ENCODE data around the gene GTF2H1. TPM values are rescaled to one million over a fixed set of nuclear protein-coding genes. Genes with fewer than 3 reads are reported as not detected.

The GTF2H1 gene
- total RNA-seq, 1 donor from 2014 or later, result 43.9 TPM

- Mint-ChIP-seq H3K27ac (no peak overlapping the region), H3K4me3 (ENCODE audit: low read depth) (no peak overlapping the region), H3K4me1 (ENCODE audit: low read depth) (peaks cover 2% of the 10 kb centered on the region), H3K36me3 (ENCODE audit: insufficient read depth) (no peaks in the 10 kb centered on the region), H3K9me3 (ENCODE audit: low read depth) (no peaks in the 10 kb centered on the region), H3K27me3 (no peaks in the 10 kb centered on the region)
- TF ChIP-seq, protein P1, sequence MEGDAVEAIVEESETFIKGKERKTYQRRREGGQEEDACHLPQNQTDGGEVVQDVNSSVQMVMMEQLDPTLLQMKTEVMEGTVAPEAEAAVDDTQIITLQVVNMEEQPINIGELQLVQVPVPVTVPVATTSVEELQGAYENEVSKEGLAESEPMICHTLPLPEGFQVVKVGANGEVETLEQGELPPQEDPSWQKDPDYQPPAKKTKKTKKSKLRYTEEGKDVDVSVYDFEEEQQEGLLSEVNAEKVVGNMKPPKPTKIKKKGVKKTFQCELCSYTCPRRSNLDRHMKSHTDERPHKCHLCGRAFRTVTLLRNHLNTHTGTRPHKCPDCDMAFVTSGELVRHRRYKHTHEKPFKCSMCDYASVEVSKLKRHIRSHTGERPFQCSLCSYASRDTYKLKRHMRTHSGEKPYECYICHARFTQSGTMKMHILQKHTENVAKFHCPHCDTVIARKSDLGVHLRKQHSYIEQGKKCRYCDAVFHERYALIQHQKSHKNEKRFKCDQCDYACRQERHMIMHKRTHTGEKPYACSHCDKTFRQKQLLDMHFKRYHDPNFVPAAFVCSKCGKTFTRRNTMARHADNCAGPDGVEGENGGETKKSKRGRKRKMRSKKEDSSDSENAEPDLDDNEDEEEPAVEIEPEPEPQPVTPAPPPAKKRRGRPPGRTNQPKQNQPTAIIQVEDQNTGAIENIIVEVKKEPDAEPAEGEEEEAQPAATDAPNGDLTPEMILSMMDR (IDR thresholded peaks at IDR 0.05; ENCODE audit: unreplicated experiment), result no peak
- DNase-seq (ENCODE audit: low spot score, unreplicated experiment), result no peak
Observed at GRCh38 chr11:18384157-18384641, 61.8 kb downstream of the GTF2H1 start.

DNA sequence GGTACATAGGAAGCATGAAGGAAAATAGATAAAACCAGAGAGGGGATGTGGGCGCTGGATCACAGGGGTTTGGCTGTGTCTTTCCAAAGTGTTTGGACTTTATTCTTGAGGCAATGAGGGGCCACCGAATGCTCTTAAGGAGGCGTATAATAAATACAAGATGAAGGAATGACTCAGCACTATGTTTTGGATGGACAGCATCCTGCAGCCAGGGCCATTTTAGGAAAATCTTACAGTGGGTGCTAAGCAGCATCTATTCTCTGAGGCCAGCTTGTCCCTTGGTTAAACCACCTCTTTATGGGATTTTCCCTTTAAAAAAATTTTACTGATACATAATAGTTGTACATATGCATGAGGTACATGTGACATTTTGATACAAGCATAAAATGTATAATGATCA is 67.7 kb downstream of the GTF2H1 start:
- no peak overlapping the region for H3K4me3 Mint-ChIP-seq (ENCODE audit: low read depth)
- DNase-seq (ENCODE audit: low spot score, unreplicated experiment), result no peak
- H3K36me3 Mint-ChIP-seq (ENCODE audit: insufficient read depth), result no peaks in the 10 kb centered on the region
- H3K27ac Mint-ChIP-seq, result no peak overlapping the region
- peaks cover 2% of the 10 kb centered on the region for H3K4me1 Mint-ChIP-seq (ENCODE audit: low read depth)
- TF ChIP-seq, protein P1 (IDR thresholded peaks at IDR 0.05; ENCODE audit: unreplicated experiment), result no peak
- H3K27me3 Mint-ChIP-seq, result peaks cover 8% of the 10 kb centered on the region
- H3K9me3 Mint-ChIP-seq (ENCODE audit: low read depth), result no peaks in the 10 kb centered on the region

GRCh38 chr11:18392434-18393321 is 70.3 kb downstream of the GTF2H1 start:
- Mint-ChIP-seq H3K9me3 (ENCODE audit: low read depth) (no peaks in the 10 kb centered on the region), H3K4me1 (ENCODE audit: low read depth) (peaks cover 15% of the 10 kb centered on the region), H3K4me3 (ENCODE audit: low read depth) (no peak overlapping the region), H3K27ac (no peak overlapping the region), H3K27me3 (peaks cover 8% of the 10 kb centered on the region), H3K36me3 (ENCODE audit: insufficient read depth) (no peaks in the 10 kb centered on the region)
- no peak for DNase-seq (ENCODE audit: low spot score, unreplicated experiment)
- TF ChIP-seq, protein P1 (IDR thresholded peaks at IDR 0.05; ENCODE audit: unreplicated experiment), result no peak

GRCh38 chr11:18393581-18394274 is 71.4 kb downstream of the GTF2H1 start:
- H3K36me3 Mint-ChIP-seq (ENCODE audit: insufficient read depth), result peaks cover 2% of the 10 kb centered on the region
- no peak overlapping the region for H3K27ac Mint-ChIP-seq
- peak overlapping the region; percentile 83 for H3K4me3 Mint-ChIP-seq (ENCODE audit: low read depth)
- no peak for DNase-seq (ENCODE audit: low spot score, unreplicated experiment)
- H3K27me3 Mint-ChIP-seq, result peaks cover 8% of the 10 kb centered on the region
- no peaks in the 10 kb centered on the region for H3K9me3 Mint-ChIP-seq (ENCODE audit: low read depth)
- TF ChIP-seq, protein P1 (IDR thresholded peaks at IDR 0.05; ENCODE audit: unreplicated experiment), result no peak
- H3K4me1 Mint-ChIP-seq (ENCODE audit: low read depth), result peaks cover 14% of the 10 kb centered on the region

DNA sequence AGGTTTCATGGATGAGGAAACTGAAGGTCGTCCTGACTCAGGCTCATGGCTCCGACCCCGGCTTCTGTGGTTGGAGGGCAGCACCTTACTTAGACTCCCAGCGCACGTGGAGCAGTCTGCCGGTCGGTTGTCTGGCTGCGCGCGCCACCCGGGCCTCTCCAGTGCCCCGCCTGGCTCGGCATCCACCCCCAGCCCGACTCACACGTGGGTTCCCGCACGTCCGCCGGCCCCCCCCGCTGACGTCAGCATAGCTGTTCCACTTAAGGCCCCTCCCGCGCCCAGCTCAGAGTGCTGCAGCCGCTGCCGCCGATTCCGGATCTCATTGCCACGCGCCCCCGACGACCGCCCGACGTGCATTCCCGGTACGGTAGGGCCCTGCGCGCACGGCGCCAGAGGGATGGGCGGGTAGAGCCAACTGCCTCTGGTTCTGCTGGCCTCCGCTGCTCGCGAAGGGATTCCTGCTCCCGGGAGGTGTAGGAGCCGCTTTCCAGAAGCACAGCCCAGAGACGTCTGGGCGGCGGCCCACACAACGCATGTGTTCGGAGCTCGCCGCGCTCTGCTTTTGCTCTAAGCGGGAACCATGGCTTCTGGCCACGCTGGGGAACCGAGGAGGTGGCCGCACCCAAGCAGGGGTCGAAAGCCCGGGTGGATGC is 72.0 kb downstream of the GTF2H1 start, which contains the start of gene LDHA:
LDHA (plus strand) TSS at position 289 of the 653 bp plus-strand sequence. CDS start 2,280 bp downstream, outside the sequence.
- H3K4me3 Mint-ChIP-seq (ENCODE audit: low read depth), result peak within 1 kb of the TSS; percentile 83
- TF ChIP-seq, protein P1 (IDR thresholded peaks at IDR 0.05; ENCODE audit: unreplicated experiment), result no peak
- DNase-seq (ENCODE audit: low spot score, unreplicated experiment), result peak; percentile 40
- peaks cover 2% of the 10 kb centered on the region for H3K36me3 Mint-ChIP-seq (ENCODE audit: insufficient read depth)
- peaks cover 8% of the 10 kb centered on the region for H3K27me3 Mint-ChIP-seq
- H3K9me3 Mint-ChIP-seq (ENCODE audit: low read depth), result no peaks in the 10 kb centered on the region
- H3K4me1 Mint-ChIP-seq (ENCODE audit: low read depth), result peaks cover 14% of the 10 kb centered on the region
- peak within 1 kb of the TSS; percentile 98 for H3K27ac Mint-ChIP-seq
